ENCODE results near the gene PAX8. TPM values are rescaled to one million over a fixed set of nuclear protein-coding genes. Genes with fewer than 3 reads are reported as not detected.

The PAX8 gene
- total RNA-seq, 4 donors from 2014 or later, result 0.62 to 2.5 (median 1.1) TPM; not detected in 1

- no peak for ATAC-seq
- no peak overlapping the region for H3K27ac ChIP-seq
- no peaks in the 10 kb centered on the region for H3K9me3 ChIP-seq
- no peaks in the 10 kb centered on the region for H3K27me3 ChIP-seq
- H3K4me3 ChIP-seq, result no peak overlapping the region
- WGBS, 2 donors (ENCODE audit: low coverage in 1 of 2), result 83 to 100% methylated on average over 2 to 4 of the region's 10 CpGs
- no peaks in the 10 kb centered on the region for H3K36me3 ChIP-seq
- no peaks in the 10 kb centered on the region for H3K4me1 ChIP-seq
- no peak for TF ChIP-seq CTCF (IDR thresholded peaks at IDR 0.05)
- TF ChIP-seq EP300 (IDR thresholded peaks at IDR 0.05), result no peak
These were observed 92.9 kb downstream of the PAX8 start for GRCh38 chr2:113185664-113186432.

- no peaks in the 10 kb centered on the region for H3K9me3 ChIP-seq
- ATAC-seq, result no peak
- no peak overlapping the region for H3K4me3 ChIP-seq
- H3K27me3 ChIP-seq, result no peaks in the 10 kb centered on the region
- no peaks in the 10 kb centered on the region for H3K4me1 ChIP-seq
- 88% methylated on average over 6 of the region's 8 CpGs; no CpG with 5 or more reads in 1 of the 2 donors for WGBS, 2 donors (ENCODE audit: low coverage in 1 of 2)
- no peak overlapping the region for H3K27ac ChIP-seq
- TF ChIP-seq CTCF (IDR thresholded peaks at IDR 0.05) (no peak), POLR2A (IDR thresholded peaks at IDR 0.05) (no peak), POLR2AphosphoS5 (IDR thresholded peaks at IDR 0.05) (no peak), EP300 (IDR thresholded peaks at IDR 0.05) (no peak)
- no peaks in the 10 kb centered on the region for H3K36me3 ChIP-seq
These were observed 94.0 kb downstream of the PAX8 start for GRCh38 chr2:113184531-113185230.

GRCh38 chr2:113183703-113184102, 95.0 kb downstream of the PAX8 start:
- Histone ChIP-seq H3K27ac (no peak overlapping the region), H3K4me1 (no peaks in the 10 kb centered on the region), H3K36me3 (no peaks in the 10 kb centered on the region), H3K27me3 (no peaks in the 10 kb centered on the region), H3K9me3 (no peaks in the 10 kb centered on the region), H3K4me3 (no peak overlapping the region)
- ATAC-seq, result no peak
- TF ChIP-seq EP300 (IDR thresholded peaks at IDR 0.05) (no peak), CTCF (IDR thresholded peaks at IDR 0.05) (no peak), POLR2A (IDR thresholded peaks at IDR 0.05) (no peak), POLR2AphosphoS5 (IDR thresholded peaks at IDR 0.05) (no peak)
- WGBS, 2 donors (ENCODE audit: low coverage in 1 of 2), result 60% methylated on average over 2 of the region's 2 CpGs; no CpG with 5 or more reads in 1 of the 2 donors

GRCh38 chr2:113183264-113183663, 95.5 kb downstream of the PAX8 start:
- no peaks in the 10 kb centered on the region for H3K36me3 ChIP-seq
- H3K4me3 ChIP-seq, result no peak overlapping the region
- WGBS, 2 donors (ENCODE audit: low coverage in 1 of 2), result 90% methylated on average over 3 of the region's 8 CpGs; no CpG with 5 or more reads in 1 of the 2 donors
- no peaks in the 10 kb centered on the region for H3K4me1 ChIP-seq
- no peak overlapping the region for H3K27ac ChIP-seq
- H3K9me3 ChIP-seq, result no peaks in the 10 kb centered on the region
- ATAC-seq, result no peak
- no peak for TF ChIP-seq CTCF (IDR thresholded peaks at IDR 0.05)
- no peak for TF ChIP-seq EP300 (IDR thresholded peaks at IDR 0.05)
- TF ChIP-seq POLR2A (IDR thresholded peaks at IDR 0.05), result no peak
- no peak for TF ChIP-seq POLR2AphosphoS5 (IDR thresholded peaks at IDR 0.05)
- H3K27me3 ChIP-seq, result no peaks in the 10 kb centered on the region

Measured in gastroesophageal sphincter (tissue), 4 donors.